Vagina (tissue), 2 donors: ENCODE data around the gene IKBKE. TPM values are rescaled to one million over a fixed set of nuclear protein-coding genes. Genes with fewer than 3 reads are reported as not detected.

Experiments
- DNase-seq, 2 donors: peaks; one replicate each; pipeline ENCODE4 v3.0.0-alpha.2; 2017; ENCODE audit errors: extremely low spot score in 2 of 2
- H3K27ac ChIP-seq: fragments of 200-600 bp; sonication (generic); one replicate; pipeline ENCODE4 v1.5.1; 2019
- H3K27me3 ChIP-seq: fragments of 200-600 bp; sonication (generic); one replicate; pipeline ENCODE4 v1.5.1; 2019
- H3K36me3 ChIP-seq, 2 donors: fragments of 200-600 bp; sonication (generic); one replicate each; pipeline ENCODE4 v1.5.1; 2017 to 2019
- H3K4me1 ChIP-seq: fragments of 200-600 bp; sonication (generic); one replicate; pipeline ENCODE4 v1.5.1; 2019
- H3K4me3 ChIP-seq, 2 donors: fragments of 200-600 bp; sonication (generic); 1 replicate in 1 of 2; 2 replicates in 1 of 2; pipeline ENCODE4 v1.5.1; 2016 to 2019
- H3K9me3 ChIP-seq: fragments of 200-600 bp; sonication (generic); one replicate; pipeline ENCODE4 v1.5.1; 2019
- POLR2A ChIP-seq, 2 donors: fragments of 450-650 bp; IDR thresholded peaks; one replicate each; pipeline ENCODE4 v1.6.1; 2017; ENCODE audit warnings: antibody characterized with exemption in 2 of 2, mild to moderate bottlenecking in 2 of 2, moderate library complexity in 2 of 2
- POLR2AphosphoS5 ChIP-seq, 2 donors: sonication (generic); formaldehyde crosslinking; IDR thresholded peaks; one replicate each; pipeline ENCODE4 v1.9.0; 2017; ENCODE audit warnings: antibody characterized with exemption in 2 of 2, mild to moderate bottlenecking in 2 of 2, low read depth in 1 of 2; ENCODE audit not compliant: insufficient read depth in 1 of 2
- intact Hi-C: fragments of 100-400 bp; cut with DNase I; formaldehyde crosslinking; loops from one replicate; pipeline ENCODE4 v1.15.1; 2023
- total RNA-seq: library from RNA; depleted of rRNA; stranded (reverse); fragments of >200 nt; gene quantifications from one replicate; pipeline ENCODE4 v1.2.3, GENCODE V29; 2016
- TF ChIP-seq, protein P1 (sequence below), 3 experiments: fragments of 450-650 bp in 2 of 3; fragments of 200-600 bp in 1 of 3; sonication (generic) in 1 of 3; IDR thresholded peaks; one replicate each; pipeline ENCODE4 v1.5.1; 2017 to 2019; ENCODE audit warnings: antibody characterized with exemption in 3 of 3, mild to moderate bottlenecking in 2 of 3, moderate library complexity in 2 of 3

Gene IKBKE
- total RNA-seq, 1 donor from 2014 or later = 10.1 TPM

DNA sequence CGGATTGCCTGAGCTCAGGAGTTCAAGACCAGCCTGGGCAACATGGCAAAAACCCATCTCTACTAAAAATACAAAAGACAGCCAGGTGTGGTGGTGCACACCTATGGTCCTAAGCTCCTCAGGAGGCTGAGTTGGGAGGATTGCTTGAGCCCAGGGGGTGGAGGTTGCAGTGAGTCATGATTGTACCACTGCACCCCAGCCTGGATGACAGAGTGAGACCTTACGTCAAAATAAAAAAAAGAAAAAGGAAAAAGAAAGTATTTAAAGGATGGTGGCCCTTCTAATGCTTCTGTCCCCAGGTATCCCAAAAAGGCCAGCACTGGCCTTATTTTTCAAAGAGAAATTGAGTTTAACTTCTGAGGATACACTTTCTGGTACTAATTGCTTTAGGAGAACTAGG is 1.7 kb downstream of the IKBKE start:
- no peak for DNase-seq
- no peak for TF ChIP-seq POLR2A (IDR thresholded peaks at IDR 0.05)
- TF ChIP-seq, protein P1, sequence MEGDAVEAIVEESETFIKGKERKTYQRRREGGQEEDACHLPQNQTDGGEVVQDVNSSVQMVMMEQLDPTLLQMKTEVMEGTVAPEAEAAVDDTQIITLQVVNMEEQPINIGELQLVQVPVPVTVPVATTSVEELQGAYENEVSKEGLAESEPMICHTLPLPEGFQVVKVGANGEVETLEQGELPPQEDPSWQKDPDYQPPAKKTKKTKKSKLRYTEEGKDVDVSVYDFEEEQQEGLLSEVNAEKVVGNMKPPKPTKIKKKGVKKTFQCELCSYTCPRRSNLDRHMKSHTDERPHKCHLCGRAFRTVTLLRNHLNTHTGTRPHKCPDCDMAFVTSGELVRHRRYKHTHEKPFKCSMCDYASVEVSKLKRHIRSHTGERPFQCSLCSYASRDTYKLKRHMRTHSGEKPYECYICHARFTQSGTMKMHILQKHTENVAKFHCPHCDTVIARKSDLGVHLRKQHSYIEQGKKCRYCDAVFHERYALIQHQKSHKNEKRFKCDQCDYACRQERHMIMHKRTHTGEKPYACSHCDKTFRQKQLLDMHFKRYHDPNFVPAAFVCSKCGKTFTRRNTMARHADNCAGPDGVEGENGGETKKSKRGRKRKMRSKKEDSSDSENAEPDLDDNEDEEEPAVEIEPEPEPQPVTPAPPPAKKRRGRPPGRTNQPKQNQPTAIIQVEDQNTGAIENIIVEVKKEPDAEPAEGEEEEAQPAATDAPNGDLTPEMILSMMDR (IDR thresholded peaks at IDR 0.05) = no peak
- TF ChIP-seq POLR2AphosphoS5 (IDR thresholded peaks at IDR 0.05; ENCODE audit: insufficient read depth in 1 of 2, low read depth in 1 of 2) = no peak
- no peaks in the 10 kb centered on the region for H3K9me3 ChIP-seq
- no peaks in the 10 kb centered on the region for H3K27me3 ChIP-seq
- no peak overlapping the region for H3K27ac ChIP-seq
- H3K36me3 ChIP-seq = peaks cover 0 to 17% of the 10 kb centered on the region in 2 donors
- intact Hi-C loops = no loop called here
- peaks cover 33% of the 10 kb centered on the region for H3K4me1 ChIP-seq
- no peak overlapping the region for H3K4me3 ChIP-seq

DNA sequence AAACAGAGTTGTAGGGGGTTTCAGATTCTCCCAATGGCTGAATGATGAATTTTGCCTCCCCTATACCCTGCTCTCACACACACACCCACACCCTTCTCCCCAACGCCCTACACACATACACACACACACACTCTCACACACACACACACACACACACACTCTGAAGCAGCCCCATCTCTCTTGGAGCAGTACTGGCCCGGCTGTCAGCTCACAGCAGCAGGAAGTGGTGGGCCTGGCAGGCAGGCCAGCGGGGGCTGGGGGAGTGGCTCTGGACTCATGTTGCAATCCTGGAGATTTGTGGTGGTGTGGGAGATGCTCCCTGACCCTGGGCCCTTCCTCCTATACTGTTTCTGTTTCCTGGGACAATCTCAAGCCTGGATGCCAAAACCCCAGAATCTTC is 2.2 kb downstream of the IKBKE start:
- H3K27me3 ChIP-seq = no peaks in the 10 kb centered on the region
- peaks cover 33% of the 10 kb centered on the region for H3K4me1 ChIP-seq

DNA sequence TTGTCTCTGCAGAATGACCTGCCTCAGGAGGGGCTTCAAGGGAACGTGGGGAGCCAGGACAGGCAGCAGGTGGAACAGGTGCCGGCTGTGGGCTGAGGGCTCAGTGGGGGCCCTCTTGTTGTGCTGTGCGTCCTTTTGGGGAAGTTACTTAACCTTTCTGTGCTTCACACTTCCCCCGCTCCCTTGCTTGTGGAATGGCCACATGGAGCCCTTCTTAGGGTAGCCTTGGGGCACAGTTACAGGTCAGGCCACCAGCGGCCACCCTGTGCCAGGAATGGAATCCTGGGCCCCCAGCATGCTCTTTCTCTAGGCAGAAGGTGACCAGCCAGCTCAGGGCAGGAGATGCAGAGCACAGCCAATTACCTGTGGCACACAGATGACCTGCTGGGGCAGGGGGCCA is 2.6 kb downstream of the IKBKE start:
- Histone ChIP-seq H3K4me1 (peaks cover 33% of the 10 kb centered on the region), H3K4me3 (no peak overlapping the region), H3K36me3 (peaks cover 0 to 17% of the 10 kb centered on the region in 2 donors), H3K27ac (no peak overlapping the region), H3K9me3 (no peaks in the 10 kb centered on the region), H3K27me3 (no peaks in the 10 kb centered on the region)
- no peak for DNase-seq
- intact Hi-C loops = no loop called here
- TF ChIP-seq POLR2A (IDR thresholded peaks at IDR 0.05) (no peak), POLR2AphosphoS5 (IDR thresholded peaks at IDR 0.05; ENCODE audit: insufficient read depth in 1 of 2, low read depth in 1 of 2) (no peak)
- TF ChIP-seq, protein P1 (IDR thresholded peaks at IDR 0.05) = no peak

More for the DNA sequence above, 2.2 kb downstream of the IKBKE start:
- Histone ChIP-seq H3K9me3 (no peaks in the 10 kb centered on the region), H3K4me3 (no peak overlapping the region), H3K27ac (no peak overlapping the region), H3K36me3 (peaks cover 0 to 17% of the 10 kb centered on the region in 2 donors)
- no peak for DNase-seq
- no peak for TF ChIP-seq POLR2A (IDR thresholded peaks at IDR 0.05)
- TF ChIP-seq, protein P1 (IDR thresholded peaks at IDR 0.05) = no peak
- no peak for TF ChIP-seq POLR2AphosphoS5 (IDR thresholded peaks at IDR 0.05; ENCODE audit: insufficient read depth in 1 of 2, low read depth in 1 of 2)
- intact Hi-C loops = no loop called here

DNA sequence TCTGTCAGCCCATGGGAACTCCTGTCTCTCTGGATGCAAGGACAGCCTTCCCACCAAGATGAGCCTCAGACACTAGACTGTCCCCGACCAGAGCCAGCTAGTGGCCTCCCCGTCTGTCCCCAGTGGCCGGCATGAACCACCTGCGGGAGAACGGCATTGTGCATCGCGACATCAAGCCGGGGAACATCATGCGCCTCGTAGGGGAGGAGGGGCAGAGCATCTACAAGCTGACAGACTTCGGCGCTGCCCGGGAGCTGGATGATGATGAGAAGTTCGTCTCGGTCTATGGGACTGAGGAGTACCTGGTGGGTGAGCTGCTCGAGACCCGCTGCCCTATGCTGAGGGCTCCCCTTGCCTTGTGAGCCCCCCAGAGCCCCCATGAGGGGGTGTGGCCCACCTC is 5.8 kb downstream of the IKBKE start:
- Histone ChIP-seq H3K4me1 (peaks cover 11% of the 10 kb centered on the region), H3K27ac (no peak overlapping the region), H3K4me3 (no peak overlapping the region), H3K36me3 (peaks cover 0 to 23% of the 10 kb centered on the region in 2 donors), H3K9me3 (no peaks in the 10 kb centered on the region), H3K27me3 (no peaks in the 10 kb centered on the region)
- intact Hi-C loops = no loop called here
- TF ChIP-seq POLR2AphosphoS5 (IDR thresholded peaks at IDR 0.05; ENCODE audit: insufficient read depth in 1 of 2, low read depth in 1 of 2) (no peak), POLR2A (IDR thresholded peaks at IDR 0.05) (no peak)
- TF ChIP-seq, protein P1 (IDR thresholded peaks at IDR 0.05) = no peak
- no peak for DNase-seq

DNA sequence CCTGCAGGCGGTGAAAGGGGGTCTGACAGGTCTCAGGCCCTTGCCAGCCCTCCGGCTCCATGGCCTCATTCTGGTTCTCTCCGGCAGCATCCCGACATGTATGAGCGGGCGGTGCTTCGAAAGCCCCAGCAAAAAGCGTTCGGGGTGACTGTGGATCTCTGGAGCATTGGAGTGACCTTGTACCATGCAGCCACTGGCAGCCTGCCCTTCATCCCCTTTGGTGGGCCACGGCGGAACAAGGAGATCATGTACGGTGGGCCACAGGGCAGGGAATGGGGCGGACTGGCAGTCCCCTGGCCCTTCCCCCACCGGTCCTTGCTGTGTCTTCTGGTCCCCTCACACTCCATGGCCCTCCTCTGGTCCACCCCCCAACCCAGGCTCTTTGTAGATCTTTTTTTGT is 6.3 kb downstream of the IKBKE start:
- intact Hi-C loops = no loop called here
- Histone ChIP-seq H3K27ac (no peak overlapping the region), H3K27me3 (no peaks in the 10 kb centered on the region), H3K4me1 (peaks cover 6% of the 10 kb centered on the region), H3K4me3 (no peak overlapping the region), H3K9me3 (no peaks in the 10 kb centered on the region), H3K36me3 (peaks cover 0 to 23% of the 10 kb centered on the region in 2 donors)
- no peak for DNase-seq
- TF ChIP-seq, protein P1 (IDR thresholded peaks at IDR 0.05) = no peak
- TF ChIP-seq POLR2A (IDR thresholded peaks at IDR 0.05) = no peak
